GM18861 (cell line): ENCODE data around the gene TSHR.
"Not testable (repeated sequence)": the region's sequence is repeated elsewhere in the genome, so short reads cannot be mapped to it uniquely, and the experiment has no call there.

Experiments used
- ATAC-seq: cut with Tn5 transposase; IDR thresholded peaks from one replicate; pipeline ENCODE4 v1.9.1; 2021; ENCODE audit not compliant: unreplicated experiment

Gene TSHR

DNA sequence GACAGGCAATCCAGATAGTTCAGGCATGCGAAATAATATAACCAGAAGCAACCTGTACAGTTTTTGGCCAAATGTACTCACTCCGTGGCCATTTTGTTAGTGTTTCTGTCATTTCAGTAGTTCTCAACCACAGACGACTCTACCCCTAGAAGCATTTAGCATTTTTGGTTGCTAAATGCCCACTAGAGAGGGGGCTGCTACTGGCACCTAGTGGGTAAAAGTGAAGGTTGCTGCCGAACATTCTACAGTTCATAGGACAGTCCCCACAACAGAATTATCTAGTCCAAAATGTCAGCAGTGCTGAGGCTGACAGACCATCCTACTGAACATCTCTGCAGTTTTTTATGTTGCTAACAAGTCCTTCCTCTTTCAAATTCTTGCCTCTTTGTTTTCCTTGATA is 107.4 kb downstream of the TSHR start:
- ATAC-seq = peak; percentile 90

DNA sequence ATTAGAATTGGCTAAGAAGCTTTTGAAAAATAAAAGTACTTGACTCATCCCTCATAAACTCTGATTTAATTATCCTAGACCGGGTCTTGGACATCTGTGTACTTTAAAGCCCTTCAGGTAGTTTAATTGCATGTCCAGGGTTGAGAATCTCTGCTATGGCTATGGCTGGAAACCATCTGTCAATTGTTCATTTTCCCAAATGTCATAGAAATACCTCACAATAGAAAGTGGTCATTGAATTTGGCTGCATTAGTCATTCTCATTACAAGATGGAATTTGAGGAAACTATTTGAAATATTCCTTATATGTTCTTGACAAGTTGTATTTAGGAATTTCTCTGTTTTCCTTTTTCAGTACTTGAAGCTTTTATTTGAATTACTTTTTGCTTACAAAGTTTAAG is 111.3 kb downstream of the TSHR start:
- no peak for ATAC-seq

DNA sequence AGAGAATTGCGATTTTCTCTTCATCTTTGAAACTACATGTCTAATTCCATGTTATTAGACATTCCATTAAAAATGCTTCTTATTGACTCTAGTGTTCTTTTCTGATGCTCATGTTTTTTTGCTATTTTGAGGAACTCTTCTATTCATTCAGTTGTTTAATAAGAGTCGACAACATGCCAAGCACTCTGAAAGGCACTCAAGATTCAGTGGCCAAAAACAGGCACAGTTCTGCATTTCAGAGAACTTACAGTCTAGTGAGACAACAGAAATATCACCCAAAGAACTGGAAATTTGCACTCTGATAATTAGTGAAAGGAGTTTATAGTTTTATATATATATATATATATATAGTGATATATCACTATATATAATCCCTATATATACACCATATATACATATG is 111.7 kb downstream of the TSHR start:
- no peak for ATAC-seq

DNA sequence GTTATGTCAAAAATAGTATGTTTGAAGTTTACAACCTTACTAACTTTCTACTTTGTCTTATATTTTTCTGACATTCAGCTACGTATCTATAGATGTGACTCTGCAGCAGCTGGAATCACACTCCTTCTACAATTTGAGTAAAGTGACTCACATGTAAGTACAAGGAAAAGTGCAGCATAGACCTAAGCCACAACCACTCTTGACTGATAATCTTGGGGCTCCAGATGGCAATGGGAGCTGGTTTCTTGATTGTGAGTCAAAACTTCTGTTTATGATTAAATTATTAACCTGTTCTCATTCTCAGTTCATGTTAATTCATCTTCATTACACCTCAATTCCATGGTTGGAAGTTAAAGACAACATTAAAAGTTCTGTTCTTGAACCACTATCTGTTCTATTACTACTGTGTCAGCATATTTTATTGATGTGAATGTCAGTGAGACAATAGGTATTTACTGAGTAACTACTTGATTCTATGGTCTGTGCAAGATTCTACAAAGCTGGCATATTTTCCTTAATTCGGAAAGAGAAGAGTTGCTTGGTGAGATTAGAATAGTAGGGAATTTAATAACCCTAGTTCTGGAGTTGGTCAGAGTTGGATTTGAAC is 112.9 kb downstream of the TSHR start:
- ATAC-seq = no peak

DNA sequence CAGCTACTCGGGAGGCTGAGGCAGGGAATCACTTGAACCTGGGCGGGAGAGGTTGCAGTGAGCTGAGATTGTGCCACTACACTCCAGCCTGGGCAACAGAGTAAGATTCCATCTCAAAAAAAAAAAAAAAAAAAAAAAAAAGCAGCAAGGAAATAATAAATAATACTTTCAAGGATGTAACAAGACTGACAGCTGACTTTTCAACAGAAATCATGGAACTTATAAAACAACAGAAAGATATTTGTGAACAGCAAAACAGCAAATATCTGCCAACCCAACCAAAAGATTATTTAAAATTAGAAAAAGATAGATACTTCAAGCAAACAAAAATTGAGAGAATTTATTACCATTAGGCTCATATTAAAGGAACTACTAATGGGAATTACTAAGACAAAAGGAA is 115.1 kb downstream of the TSHR start:
- no peak for ATAC-seq

DNA sequence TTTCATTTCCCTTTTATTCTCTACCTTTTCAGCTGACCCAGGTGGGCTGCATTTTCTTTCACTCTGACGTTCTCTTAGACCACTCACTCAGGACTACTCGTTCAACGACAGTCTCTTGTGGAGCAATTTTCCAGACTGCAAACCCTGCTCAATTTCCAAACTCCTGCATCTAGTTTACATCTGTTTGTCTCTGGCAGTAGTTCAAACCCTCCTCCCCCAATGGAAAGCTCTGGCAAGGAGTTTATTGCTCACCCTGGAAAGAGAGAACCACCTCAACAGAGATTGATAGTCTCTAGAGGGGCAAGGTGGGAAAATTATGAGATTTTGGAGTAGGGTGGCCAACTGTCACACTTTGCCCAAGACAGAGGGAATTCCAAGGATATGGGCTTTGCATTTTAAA is 130.2 kb downstream of the TSHR start:
- ATAC-seq = no peak

DNA sequence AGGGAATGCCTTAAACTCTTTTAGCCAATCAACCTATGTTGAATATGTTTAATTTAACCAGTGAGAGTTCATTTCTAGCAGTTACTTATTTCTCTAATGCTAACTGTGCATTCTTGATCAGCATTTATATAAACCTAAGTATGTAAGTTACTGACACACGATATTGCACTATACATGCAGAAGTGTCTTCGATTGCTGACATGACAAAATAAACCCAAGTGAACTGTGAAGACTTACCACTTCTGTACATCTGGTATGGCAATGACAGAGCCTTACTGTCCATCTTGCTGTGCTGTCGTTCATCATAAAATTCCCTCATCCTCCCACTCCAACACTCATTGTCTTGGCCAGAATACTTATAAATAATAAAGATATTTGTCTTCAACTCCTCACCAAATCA is 131.8 kb downstream of the TSHR start:
- no peak for ATAC-seq

DNA sequence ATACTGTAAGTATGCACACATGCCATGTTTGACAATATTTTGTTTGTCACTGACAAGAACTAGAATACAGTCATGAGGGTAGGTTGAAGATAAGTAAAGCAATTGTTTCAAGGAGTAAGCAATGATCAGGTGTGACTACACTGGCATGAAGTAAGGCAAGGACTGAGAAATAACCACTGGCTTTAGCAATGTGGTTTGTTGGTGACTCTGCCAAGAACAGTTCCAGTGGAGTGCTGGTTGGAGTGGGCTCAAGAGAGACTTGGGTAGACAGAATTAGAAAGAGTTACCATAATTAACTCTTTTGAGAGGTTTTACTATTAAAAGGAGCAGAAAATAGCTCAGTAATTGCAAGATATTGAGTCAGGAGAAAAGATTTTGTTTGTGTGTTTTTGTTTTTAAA is 135.7 kb downstream of the TSHR start:
- ATAC-seq = no peak

DNA sequence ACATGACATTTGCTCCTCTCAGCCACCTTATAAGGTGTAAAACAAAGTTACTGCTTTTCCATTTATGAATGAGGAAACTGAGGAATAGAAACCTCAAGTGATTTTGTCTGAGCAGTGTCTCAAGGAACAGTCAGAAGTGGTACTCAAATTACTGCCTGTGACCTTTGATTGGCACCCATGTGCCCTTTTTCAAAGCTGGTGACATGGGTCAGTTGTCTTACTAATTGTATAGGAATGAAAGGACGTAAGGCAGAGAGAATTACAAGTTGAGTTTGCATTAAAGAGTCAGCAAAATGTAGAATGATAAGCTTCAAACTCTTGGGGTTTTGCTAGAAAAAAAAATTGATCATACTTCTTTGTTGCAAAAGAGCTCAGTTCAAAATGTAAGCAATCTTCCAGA is 136.2 kb downstream of the TSHR start:
- no peak for ATAC-seq

DNA sequence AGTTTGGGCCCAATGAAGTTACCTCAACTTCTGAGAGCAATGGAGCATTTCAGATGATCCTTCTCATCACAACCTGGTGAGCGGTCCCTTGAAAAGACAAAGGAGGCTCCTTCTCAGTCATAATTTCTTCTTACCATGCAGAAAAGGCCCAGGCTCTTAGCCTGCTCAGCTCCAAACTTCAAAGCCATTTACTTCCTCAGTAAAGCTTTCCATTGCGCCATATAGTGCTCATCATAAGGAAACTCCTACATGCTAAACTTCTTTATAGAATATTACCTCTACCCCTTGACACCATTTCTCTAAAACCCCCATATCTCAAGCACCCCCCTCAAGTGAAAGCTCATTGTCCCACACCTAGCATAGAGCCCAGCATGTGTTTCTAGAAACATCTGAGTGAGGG is 138.2 kb downstream of the TSHR start:
- no peak for ATAC-seq

DNA sequence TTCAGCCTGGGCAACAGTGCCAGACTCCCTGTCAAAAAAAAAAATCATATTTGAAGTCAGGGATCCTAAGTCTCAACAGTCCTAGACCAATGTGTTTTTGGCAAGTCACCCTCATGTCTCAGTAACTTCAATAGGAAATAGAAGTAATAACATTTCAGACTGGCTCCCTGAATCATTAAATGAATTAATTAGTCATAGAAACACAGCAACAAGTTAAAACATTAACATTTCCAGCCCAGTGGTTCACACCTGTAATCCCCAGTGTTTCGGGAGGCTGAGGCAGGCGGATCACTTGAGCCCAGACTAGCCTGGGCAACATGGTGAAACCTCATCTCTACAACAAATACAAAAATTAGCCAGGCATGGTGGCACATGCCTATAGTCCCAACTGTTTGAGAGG is 140.1 kb downstream of the TSHR start:
- no peak for ATAC-seq

DNA sequence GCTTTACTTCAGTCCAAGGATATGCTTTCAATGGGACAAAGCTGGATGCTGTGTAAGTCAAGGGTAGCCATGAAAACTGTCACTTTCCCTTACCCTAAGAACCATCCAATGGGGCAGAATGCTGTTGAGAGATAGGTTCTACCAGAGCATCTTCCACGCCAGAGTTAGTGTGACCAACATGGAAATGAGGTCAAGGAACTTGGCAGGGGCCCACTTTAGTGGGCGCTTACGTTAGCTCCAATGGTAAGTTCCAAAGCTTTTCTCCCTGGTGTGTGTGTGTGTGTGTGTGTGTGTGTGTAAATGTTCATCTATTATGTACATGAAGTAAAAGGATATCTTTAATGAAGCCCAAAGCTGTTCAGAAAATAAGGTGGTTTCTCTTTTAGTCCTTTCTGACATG is 141.2 kb downstream of the TSHR start:
- no peak for ATAC-seq

DNA sequence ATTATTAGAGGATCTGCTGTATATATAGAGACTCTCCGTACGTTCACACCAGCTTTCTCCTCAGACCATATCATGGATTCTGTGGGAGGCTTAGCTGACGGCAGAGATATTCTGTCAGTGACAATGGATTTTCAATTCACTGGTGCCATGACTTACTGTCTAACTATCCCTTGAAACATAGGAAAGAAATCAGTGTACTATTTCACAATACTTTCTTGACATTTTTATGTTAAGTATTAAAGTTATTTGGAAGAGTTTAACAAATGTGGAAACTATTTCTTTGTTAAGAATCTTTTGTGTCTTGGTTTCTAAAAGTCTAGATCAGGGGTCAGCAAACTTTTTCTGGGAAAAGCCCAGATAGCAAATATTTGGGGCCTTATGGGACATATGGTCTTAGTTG is 146.8 kb downstream of the TSHR start:
- no peak for ATAC-seq

DNA sequence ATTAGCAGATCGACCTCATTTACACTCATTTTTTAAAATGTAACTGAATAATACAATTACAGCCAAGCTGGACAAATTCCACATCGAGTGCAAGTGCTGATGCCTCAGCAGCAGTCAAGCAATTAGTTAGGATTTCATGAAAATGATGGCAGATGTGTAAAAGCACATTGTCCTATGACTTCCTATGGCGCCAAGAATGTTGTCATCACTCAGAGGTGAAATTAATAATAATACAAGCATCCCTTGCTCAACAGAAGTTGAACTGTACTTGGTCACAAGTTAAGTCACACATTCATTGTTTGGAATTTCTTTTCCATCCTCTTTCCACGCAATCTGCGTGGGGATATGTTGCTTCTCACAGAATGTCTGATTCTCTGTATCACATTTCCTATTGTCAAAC is 148.0 kb downstream of the TSHR start:
- no peak for ATAC-seq

DNA sequence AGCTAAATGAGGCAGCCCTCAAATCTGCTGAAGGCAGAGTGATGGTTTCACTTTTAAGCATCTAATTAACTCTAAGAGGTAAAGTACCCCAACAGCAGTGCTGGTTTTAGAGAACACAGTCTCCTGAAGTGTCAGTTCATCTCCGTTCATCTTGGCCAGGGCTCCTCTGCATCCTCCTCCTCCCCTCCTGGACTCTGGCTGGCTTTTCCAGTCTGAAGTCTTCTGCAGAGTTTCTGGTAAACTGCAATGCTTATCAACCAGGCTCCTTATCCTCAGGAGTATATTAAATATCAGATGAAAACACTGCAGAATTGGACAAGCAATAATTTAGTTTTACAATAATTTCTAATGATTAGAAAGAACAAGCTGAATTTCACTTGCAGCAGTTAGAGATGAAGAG is 150.0 kb downstream of the TSHR start:
- ATAC-seq = no peak

DNA sequence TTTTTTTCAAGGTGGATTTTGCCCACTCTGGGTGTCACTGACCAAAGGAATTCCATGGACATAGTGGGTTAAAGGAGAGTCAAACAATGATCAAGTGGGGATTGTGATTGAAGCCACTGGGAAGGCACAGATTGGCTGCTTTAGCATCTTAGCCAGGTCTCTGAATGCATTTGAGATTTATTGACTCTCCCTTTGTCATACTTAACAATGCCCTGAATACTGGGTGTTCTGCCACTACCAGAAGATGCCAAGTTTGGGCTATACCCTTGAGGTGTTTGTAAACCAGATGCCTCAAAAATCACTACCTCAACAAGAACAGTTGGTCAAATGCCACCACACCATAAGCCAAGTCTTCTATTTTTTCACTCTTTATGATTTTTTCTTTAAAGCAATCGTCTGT is 150.5 kb downstream of the TSHR start:
- ATAC-seq = no peak

DNA sequence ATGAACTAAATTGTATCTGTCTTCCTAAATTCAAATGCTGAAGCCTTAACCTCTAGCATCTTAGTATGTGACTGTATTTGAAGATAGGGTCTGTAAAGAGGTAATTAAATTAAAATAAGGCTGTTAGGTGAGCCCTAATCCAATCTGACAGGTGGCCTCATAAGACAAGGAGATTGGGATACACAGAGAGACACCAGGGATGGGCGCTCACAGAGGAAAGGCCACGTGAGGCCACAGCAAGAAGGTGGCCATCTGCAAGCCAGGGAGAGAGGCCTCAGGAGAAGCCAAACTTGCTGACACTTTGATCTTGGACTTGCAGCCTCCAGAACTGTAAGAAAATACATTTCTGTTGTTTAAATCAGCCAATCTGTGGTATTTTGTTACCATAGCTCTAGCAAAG is 154.8 kb downstream of the TSHR start:
- no peak for ATAC-seq

DNA sequence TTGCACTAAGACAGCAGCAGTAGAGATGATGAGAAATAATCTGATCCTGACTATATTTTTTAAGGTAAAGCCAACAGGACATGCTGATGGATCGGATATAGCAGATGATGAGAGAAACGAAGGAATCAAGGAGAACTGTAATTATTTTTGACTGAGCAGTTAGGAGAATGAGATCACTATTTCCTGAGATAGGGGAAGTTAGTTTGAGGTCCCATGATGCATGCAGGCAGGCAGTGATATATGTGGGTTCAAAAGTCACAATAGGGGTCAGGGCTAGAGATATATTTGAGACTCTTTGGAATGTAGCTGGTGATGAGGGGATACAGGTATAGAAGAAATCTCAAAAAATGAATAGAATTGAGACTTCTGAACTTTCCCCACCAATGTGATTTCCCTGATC is 157.8 kb downstream of the TSHR start:
- ATAC-seq = no peak

DNA sequence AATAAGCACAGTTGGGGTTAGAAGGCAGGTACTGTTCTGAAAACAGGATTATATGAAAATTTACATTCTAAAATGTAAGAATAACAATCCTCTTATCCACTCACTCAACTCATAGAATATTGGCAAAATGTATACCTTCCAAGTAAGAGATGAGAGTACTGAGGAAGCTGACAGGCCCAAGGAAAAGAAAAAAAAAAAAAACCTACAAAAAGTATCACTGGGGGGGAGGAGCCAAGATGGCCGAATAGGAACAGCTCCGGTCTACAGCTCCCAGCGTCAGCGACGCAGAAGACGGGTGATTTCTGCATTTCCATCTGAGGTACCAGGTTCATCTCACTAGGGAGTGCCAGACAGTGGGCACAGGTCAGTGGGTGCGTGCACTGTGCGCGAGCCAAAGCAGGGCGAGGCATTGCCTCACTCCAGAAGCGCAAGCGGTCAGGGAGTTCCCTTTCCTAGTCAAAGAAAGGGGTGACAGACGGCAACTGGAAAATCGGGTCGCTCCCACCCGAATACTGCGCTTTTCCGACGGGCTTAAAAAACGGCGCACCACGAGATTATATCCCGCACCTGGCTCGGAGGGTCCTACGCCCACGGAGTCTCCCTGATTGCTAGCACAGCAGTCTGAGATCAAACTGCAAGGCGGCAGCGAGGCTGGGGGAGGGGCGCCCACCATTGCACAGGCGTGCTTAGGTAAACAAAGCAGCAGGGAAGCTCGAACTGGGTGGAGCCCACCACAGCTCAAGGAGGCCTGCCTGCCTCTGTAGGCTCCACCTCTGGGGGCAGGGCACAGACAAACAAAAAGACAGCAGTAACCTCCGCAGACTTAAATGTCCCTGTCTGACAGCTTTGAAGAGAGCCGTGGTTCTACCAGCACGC is 158.8 kb downstream of the TSHR start:
- ATAC-seq = not testable (repeated sequence)

DNA sequence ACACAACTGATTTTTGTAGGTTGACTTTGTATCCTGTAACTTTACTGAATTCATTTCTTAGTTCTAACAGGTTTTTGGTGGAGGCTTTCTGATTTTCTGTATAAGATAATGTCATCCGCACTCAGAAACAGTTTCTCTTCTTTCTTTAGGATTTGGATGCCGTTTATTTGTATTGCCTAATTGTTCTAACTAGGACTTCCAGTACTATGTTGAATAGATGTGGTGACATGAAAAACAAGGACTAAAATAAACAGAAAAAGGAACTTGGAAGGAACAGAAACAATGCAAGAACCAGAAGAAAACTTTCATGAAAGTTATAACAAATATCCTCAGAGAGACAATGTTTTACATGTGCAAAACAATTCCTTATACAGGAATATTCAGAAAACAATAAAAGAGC is 165.1 kb downstream of the TSHR start:
- no peak for ATAC-seq

DNA sequence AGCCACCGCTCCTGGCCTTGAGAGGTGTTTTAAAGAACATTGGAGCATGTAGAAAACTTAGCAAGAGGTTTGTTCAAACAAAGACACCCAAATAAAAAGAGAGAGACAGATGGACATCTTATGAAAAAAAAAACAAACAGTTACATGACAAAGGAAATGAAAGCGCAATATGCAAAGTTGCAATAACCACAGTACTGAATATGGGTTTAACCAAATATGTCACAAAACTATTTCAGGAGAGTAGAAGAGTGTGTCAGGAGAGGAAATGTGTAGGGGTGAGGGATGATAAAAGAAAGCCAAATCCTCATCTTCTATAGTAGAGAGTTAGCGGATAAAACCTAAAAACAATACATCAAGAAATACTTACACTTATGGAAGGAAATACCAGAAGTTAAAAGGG is 166.9 kb downstream of the TSHR start:
- ATAC-seq = peak; percentile 100

DNA sequence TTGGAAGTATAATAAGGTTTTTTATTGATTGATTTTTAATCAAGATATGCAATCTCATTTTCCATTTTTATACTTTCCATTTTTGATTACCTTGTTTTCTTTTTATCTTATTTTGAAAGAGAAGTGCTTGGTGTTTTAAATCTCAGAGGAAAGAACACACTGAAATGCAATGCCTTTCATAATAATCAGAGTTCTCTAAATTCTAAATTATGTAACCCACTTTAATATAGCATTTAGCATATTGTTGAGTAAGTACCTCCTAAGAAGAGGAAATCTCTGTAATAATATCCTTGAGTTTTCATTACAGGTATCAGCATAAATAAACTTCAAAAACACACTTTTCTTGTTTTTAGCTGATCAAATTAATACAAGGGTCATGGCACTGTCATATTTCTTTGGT is 168.4 kb downstream of the TSHR start:
- no peak for ATAC-seq

DNA sequence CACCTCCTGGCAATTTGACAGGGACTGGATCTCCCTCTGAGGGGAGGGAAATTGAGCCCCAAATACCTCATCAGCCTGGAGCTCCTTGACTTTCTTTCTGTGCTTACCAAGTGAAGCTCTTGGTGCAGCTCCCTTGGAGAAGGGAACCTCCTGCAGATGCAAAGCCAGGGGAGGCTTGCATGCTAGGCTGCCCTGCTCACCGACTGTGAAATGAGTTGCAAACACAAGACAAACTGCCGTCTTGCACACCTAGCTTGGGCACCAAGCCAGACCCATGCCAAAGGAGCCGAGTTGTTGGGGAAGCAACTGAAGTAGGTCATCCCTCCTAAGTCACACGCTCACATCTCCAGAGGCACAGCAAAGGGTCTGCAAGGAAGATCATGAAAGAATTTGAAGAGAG is 170.1 kb downstream of the TSHR start:
- ATAC-seq = no peak
